ENCODE results near the gene SUN5. TPM values are rescaled to one million over a fixed set of nuclear protein-coding genes. Genes with fewer than 3 reads are reported as not detected.

Gene SUN5
- total RNA-seq, 1 donor from 2014 or later, result not detected

- DNase-seq (ENCODE audit: low read depth) (no peak), FAIRE-seq (no peak)
- Histone ChIP-seq H3K36me3 (ENCODE audit: control insufficient read depth, insufficient read depth, low read length) (no peaks in the 10 kb centered on the region), H3K4me3 (ENCODE audit: low read depth, low read length) (no peak overlapping the region), H3K27me3 (ENCODE audit: control insufficient read depth, insufficient read depth, low read length) (no peaks in the 10 kb centered on the region)
- TF ChIP-seq, protein P1, sequence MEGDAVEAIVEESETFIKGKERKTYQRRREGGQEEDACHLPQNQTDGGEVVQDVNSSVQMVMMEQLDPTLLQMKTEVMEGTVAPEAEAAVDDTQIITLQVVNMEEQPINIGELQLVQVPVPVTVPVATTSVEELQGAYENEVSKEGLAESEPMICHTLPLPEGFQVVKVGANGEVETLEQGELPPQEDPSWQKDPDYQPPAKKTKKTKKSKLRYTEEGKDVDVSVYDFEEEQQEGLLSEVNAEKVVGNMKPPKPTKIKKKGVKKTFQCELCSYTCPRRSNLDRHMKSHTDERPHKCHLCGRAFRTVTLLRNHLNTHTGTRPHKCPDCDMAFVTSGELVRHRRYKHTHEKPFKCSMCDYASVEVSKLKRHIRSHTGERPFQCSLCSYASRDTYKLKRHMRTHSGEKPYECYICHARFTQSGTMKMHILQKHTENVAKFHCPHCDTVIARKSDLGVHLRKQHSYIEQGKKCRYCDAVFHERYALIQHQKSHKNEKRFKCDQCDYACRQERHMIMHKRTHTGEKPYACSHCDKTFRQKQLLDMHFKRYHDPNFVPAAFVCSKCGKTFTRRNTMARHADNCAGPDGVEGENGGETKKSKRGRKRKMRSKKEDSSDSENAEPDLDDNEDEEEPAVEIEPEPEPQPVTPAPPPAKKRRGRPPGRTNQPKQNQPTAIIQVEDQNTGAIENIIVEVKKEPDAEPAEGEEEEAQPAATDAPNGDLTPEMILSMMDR (IDR thresholded peaks at IDR 0.05; ENCODE audit: insufficient read depth, low read length, severe bottlenecking), result no peak
These were observed 29.9 kb upstream of the SUN5 start for GRCh38 chr20:33034115-33034514.

GRCh38 chr20:33033381-33033780, 29.1 kb upstream of the SUN5 start:
- Histone ChIP-seq H3K27me3 (ENCODE audit: control insufficient read depth, insufficient read depth, low read length) (no peaks in the 10 kb centered on the region), H3K4me3 (ENCODE audit: low read depth, low read length) (no peak overlapping the region), H3K36me3 (ENCODE audit: control insufficient read depth, insufficient read depth, low read length) (no peaks in the 10 kb centered on the region)
- FAIRE-seq (no peak), DNase-seq (ENCODE audit: low read depth) (no peak)
- TF ChIP-seq, protein P1 (IDR thresholded peaks at IDR 0.05; ENCODE audit: insufficient read depth, low read length, severe bottlenecking), result no peak

DNA sequence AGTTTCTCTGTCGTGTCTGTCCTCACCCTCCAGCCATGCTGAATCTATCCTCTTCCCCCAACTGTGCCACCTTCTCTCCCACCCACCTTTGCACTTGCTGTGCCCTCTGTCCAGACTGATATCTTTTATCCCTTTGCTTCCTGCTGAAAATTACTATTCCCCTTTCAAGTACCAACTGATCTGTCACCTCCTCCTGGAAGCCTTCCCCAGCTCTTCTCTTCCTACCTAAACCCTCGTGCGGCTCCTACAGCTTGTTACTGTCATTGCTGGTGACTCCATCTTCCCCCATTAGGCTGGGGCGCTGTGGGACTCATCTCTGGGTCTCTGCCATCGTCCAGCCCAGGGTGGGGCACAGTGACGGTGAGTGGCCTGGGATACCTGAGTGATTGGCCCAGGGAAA, 28.3 kb upstream of the SUN5 start:
- no peak overlapping the region for H3K4me3 ChIP-seq (ENCODE audit: low read depth, low read length)
- DNase-seq (ENCODE audit: low read depth), result no peak
- FAIRE-seq, result no peak
- no peaks in the 10 kb centered on the region for H3K27me3 ChIP-seq (ENCODE audit: control insufficient read depth, insufficient read depth, low read length)
- TF ChIP-seq, protein P1 (IDR thresholded peaks at IDR 0.05; ENCODE audit: insufficient read depth, low read length, severe bottlenecking), result no peak
- no peaks in the 10 kb centered on the region for H3K36me3 ChIP-seq (ENCODE audit: control insufficient read depth, insufficient read depth, low read length)

DNA sequence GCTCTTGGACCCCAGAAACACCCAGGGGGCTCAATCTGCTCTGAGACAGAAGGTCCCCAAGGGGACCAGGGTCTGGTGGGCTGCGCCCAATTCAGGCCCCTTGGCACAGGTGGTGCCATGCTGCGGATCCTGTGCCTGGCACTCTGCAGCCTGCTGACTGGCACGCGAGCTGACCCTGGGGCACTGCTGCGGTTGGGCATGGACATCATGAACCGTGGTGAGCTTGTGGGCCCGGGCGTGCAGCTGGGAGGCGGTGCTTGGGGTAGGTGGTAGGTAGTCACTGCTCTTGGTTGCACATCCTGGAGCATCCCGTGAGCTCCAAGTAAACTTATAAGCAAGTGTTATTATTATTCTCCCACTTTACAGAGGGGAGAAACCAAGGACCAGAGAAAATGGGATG, 27.3 kb upstream of the SUN5 start, which contains the start of gene BPIFB6:
BPIFB6 (plus strand) TSS at position 118 of the 400 bp plus-strand sequence; CDS start at position 118, 0 bp downstream.
- Histone ChIP-seq H3K27me3 (ENCODE audit: control insufficient read depth, insufficient read depth, low read length) (no peaks in the 10 kb centered on the region), H3K36me3 (ENCODE audit: control insufficient read depth, insufficient read depth, low read length) (no peaks in the 10 kb centered on the region), H3K4me3 (ENCODE audit: low read depth, low read length) (no peak within 1 kb of the TSS)
- TF ChIP-seq, protein P1 (IDR thresholded peaks at IDR 0.05; ENCODE audit: insufficient read depth, low read length, severe bottlenecking), result no peak
- FAIRE-seq, result no peak
- no peak for DNase-seq (ENCODE audit: low read depth)

DNA sequence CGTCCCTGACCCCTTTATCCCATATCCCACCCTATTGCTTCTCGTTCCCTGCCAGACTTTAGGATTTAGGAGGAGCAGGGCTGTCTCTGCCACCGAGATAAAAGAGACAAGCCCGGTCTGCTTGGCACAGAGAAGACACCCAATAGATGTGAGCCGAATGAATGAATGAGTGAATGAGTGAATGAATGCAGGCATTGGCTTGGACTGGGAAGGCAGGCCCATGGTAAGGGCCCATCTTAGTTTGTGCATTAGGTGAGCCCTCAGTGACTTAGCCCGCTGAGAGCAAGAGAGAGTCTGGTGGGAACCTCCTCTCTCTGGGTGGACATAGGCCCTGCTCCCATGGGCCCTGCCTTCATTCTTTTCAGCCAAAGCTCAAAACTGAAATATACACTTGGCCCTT, 26.3 kb upstream of the SUN5 start:
- Histone ChIP-seq H3K4me3 (ENCODE audit: low read depth, low read length) (no peak overlapping the region), H3K36me3 (ENCODE audit: control insufficient read depth, insufficient read depth, low read length) (no peaks in the 10 kb centered on the region), H3K27me3 (ENCODE audit: control insufficient read depth, insufficient read depth, low read length) (no peaks in the 10 kb centered on the region)
- DNase-seq (ENCODE audit: low read depth) (no peak), FAIRE-seq (no peak)
- TF ChIP-seq, protein P1 (IDR thresholded peaks at IDR 0.05; ENCODE audit: insufficient read depth, low read length, severe bottlenecking), result no peak

- Histone ChIP-seq H3K4me3 (ENCODE audit: low read depth, low read length) (no peak overlapping the region), H3K27me3 (ENCODE audit: control insufficient read depth, insufficient read depth, low read length) (no peaks in the 10 kb centered on the region), H3K36me3 (ENCODE audit: control insufficient read depth, insufficient read depth, low read length) (no peaks in the 10 kb centered on the region)
- no peak for FAIRE-seq
- DNase-seq (ENCODE audit: low read depth), result no peak
- TF ChIP-seq, protein P1 (IDR thresholded peaks at IDR 0.05; ENCODE audit: insufficient read depth, low read length, severe bottlenecking), result no peak
These were observed 25.8 kb upstream of the SUN5 start for GRCh38 chr20:33030076-33030475.
